ENCODE results near the gene LRRC4C.

LRRC4C gene

GRCh38 chr11:40360206-40360798 is 1099.2 kb downstream of the LRRC4C start:
- H3K4me3 ChIP-seq: no peak overlapping the region
- H3K27ac ChIP-seq: no peak overlapping the region

GRCh38 chr11:40354121-40354520 is 1105.3 kb downstream of the LRRC4C start:
- Histone ChIP-seq H3K4me3 (no peak overlapping the region), H3K27ac (no peak overlapping the region)

- H3K27ac ChIP-seq: no peak overlapping the region
These were observed 1118.5 kb downstream of the LRRC4C start for GRCh38 chr11:40340911-40341310.

GRCh38 chr11:40338739-40339138 is 1120.7 kb downstream of the LRRC4C start:
- no peak overlapping the region for H3K27ac ChIP-seq
- H3K4me3 ChIP-seq: no peak overlapping the region

More at GRCh38 chr11:40340911-40341310, 1118.5 kb downstream of the LRRC4C start:
- H3K4me3 ChIP-seq: no peak overlapping the region

- H3K27ac ChIP-seq: no peak overlapping the region
- H3K4me3 ChIP-seq: no peak overlapping the region
These were observed 1121.4 kb downstream of the LRRC4C start for GRCh38 chr11:40338062-40338461.

GRCh38 chr11:40337118-40337517 is 1122.3 kb downstream of the LRRC4C start:
- no peak overlapping the region for H3K4me3 ChIP-seq
- H3K27ac ChIP-seq: no peak overlapping the region

GRCh38 chr11:40328890-40329614 is 1130.4 kb downstream of the LRRC4C start:
- Histone ChIP-seq H3K27ac (peak overlapping the region in 1 of 21 experiments; percentile 21), H3K4me3 (no peak overlapping the region)

- H3K4me3 ChIP-seq: no peak overlapping the region
- H3K27ac ChIP-seq: no peak overlapping the region
These were observed 1136.2 kb downstream of the LRRC4C start for GRCh38 chr11:40323241-40323640.

- H3K4me3 ChIP-seq: no peak overlapping the region
- H3K27ac ChIP-seq: no peak overlapping the region
These were observed 1137.9 kb downstream of the LRRC4C start for GRCh38 chr11:40321537-40321936.

- Histone ChIP-seq H3K27ac (no peak overlapping the region), H3K4me3 (no peak overlapping the region)
These were observed 1143.3 kb downstream of the LRRC4C start for GRCh38 chr11:40316171-40316570.

GRCh38 chr11:40315122-40315521 is 1144.3 kb downstream of the LRRC4C start:
- Histone ChIP-seq H3K27ac (no peak overlapping the region), H3K4me3 (no peak overlapping the region)

- no peak overlapping the region for H3K4me3 ChIP-seq
- H3K27ac ChIP-seq: no peak overlapping the region
These were observed 1145.1 kb downstream of the LRRC4C start for GRCh38 chr11:40314327-40314726.

GRCh38 chr11:40306938-40307548 is 1152.4 kb downstream of the LRRC4C start:
- no peak overlapping the region for H3K27ac ChIP-seq
- H3K4me3 ChIP-seq: no peak overlapping the region

GRCh38 chr11:40302669-40303068 is 1156.8 kb downstream of the LRRC4C start:
- Histone ChIP-seq H3K4me3 (no peak overlapping the region), H3K27ac (no peak overlapping the region)

- Histone ChIP-seq H3K27ac (no peak overlapping the region), H3K4me3 (no peak overlapping the region)
These were observed 1164.0 kb downstream of the LRRC4C start for GRCh38 chr11:40295466-40295865.

GRCh38 chr11:40294741-40295140 is 1164.7 kb downstream of the LRRC4C start:
- Histone ChIP-seq H3K27ac (no peak overlapping the region), H3K4me3 (no peak overlapping the region)

- H3K4me3 ChIP-seq: no peak overlapping the region
- no peak overlapping the region for H3K27ac ChIP-seq
These were observed 1165.1 kb downstream of the LRRC4C start for GRCh38 chr11:40294349-40294735.

- peak overlapping the region in 6 of 21 experiments; percentile 7 to 68 (median 38) for H3K27ac ChIP-seq
- H3K4me3 ChIP-seq: peak overlapping the region; percentile 5 to 43 (median 24)
These were observed 1165.7 kb downstream of the LRRC4C start for GRCh38 chr11:40293655-40294348.

GRCh38 chr11:40292721-40293508 is 1166.5 kb downstream of the LRRC4C start:
- H3K27ac ChIP-seq: peak overlapping the region in 3 of 21 experiments; percentile 7 to 68 (median 53)
- H3K4me3 ChIP-seq: peak overlapping the region in 6 of 7 experiments; percentile 5 to 43 (median 26)

- no peak overlapping the region for H3K4me3 ChIP-seq
- H3K27ac ChIP-seq: no peak overlapping the region
These were observed 1167.7 kb downstream of the LRRC4C start for GRCh38 chr11:40291741-40292140.

Measured in skin epidermis (tissue), 12 donors.